GM12892 (cell line): ENCODE data around the gene SUGCT.

Source experiments
- POLR2A ChIP-seq: IDR thresholded peaks from 2 replicates; pipeline ENCODE4 v1.6.1; 2011; ENCODE audit warnings: low read depth, low read length, control low read depth
- POLR2AphosphoS5 ChIP-seq: IDR thresholded peaks from 2 replicates; pipeline ENCODE4 v1.6.1; 2011; ENCODE audit warnings: low read depth, low read length, control low read depth
- TAF1 ChIP-seq: IDR thresholded peaks from 2 replicates; pipeline ENCODE4 v1.6.1; 2011; ENCODE audit warnings: low read depth, mild to moderate bottlenecking, control low read depth, low read length, borderline replicate concordance

DNA sequence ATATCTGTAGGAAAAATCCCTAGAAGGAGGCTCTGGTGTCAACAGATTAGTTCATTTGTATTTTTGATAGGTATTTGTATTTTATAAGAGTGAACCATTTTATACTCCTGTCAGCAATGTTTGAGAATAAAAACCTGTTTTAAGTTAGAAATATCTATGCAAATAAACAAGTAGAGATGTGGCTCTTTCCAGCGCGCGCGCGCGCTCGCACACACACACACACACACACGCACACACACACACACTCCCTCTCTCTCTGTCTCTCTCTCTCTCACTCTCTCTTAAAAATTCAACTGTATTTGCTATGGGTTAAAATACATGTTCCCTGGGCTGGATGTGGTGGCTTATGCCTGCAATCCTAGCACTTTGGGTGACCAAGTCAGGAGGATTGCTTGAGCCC lies 113.9 kb downstream of the SUGCT start:
- TF ChIP-seq POLR2AphosphoS5: no peak
- TF ChIP-seq POLR2A: no peak
- no peak for TF ChIP-seq TAF1
